GM18507 (cell line): ENCODE results near the gene CNNM4.
A peak's percentile ranks its signal among the peaks of the same experiment; 100 is the strongest.
"Not testable (repeated sequence)": the region's sequence is repeated elsewhere in the genome, so short reads cannot be mapped to it uniquely, and the experiment has no call there.

Experiments
- DNase-seq: peaks from one replicate; pipeline ENCODE4 v3.0.0; 2011; ENCODE audit warnings: low read depth; ENCODE audit not compliant: insufficient read length; ENCODE audit errors: extremely low spot score
- FAIRE-seq: peaks from 2 replicates; lab custom pipeline; 2011; peaks lifted over from hg19 to GRCh38; lab: Jason Lieb, UNC

Gene CNNM4

GRCh38 chr2:96783388-96783787, 22.7 kb downstream of the CNNM4 start:
- DNase-seq (no peak), FAIRE-seq (no peak)

- DNase-seq (no peak), FAIRE-seq (no peak)
Observed at GRCh38 chr2:96787411-96787810, 26.7 kb downstream of the CNNM4 start.

- DNase-seq (no peak), FAIRE-seq (no peak)
Observed at GRCh38 chr2:96788442-96789244, 27.9 kb downstream of the CNNM4 start.

GRCh38 chr2:96789245-96789617, 28.5 kb downstream of the CNNM4 start:
- DNase-seq (no peak), FAIRE-seq (no peak)

GRCh38 chr2:96792772-96793749, 32.4 kb downstream of the CNNM4 start:
- no peak for FAIRE-seq
- DNase-seq = no peak

GRCh38 chr2:96795076-96795475, 34.4 kb downstream of the CNNM4 start:
- FAIRE-seq = no peak

GRCh38 chr2:96796497-96796896, 35.8 kb downstream of the CNNM4 start:
- not testable (repeated sequence) for DNase-seq, FAIRE-seq

More at GRCh38 chr2:96795076-96795475, 34.4 kb downstream of the CNNM4 start:
- no peak for DNase-seq

- FAIRE-seq = no peak
Observed at GRCh38 chr2:96797066-96797625, 36.4 kb downstream of the CNNM4 start.

GRCh38 chr2:96798733-96799622, 38.3 kb downstream of the CNNM4 start:
- DNase-seq (no peak), FAIRE-seq (no peak)

More at GRCh38 chr2:96797066-96797625, 36.4 kb downstream of the CNNM4 start:
- DNase-seq = no peak

GRCh38 chr2:96799623-96799935, 38.9 kb downstream of the CNNM4 start:
- no peak for DNase-seq
- FAIRE-seq = no peak

- FAIRE-seq = no peak
- no peak for DNase-seq
Observed at GRCh38 chr2:96800061-96801004, 39.6 kb downstream of the CNNM4 start.

- peak; percentile 90 for FAIRE-seq
- DNase-seq = peak; percentile 75
Observed at GRCh38 chr2:96801005-96801785, 40.5 kb downstream of the CNNM4 start.

- DNase-seq (peak; percentile 36), FAIRE-seq (peak; percentile 82)
Observed at GRCh38 chr2:96801786-96802595, 41.3 kb downstream of the CNNM4 start.

GRCh38 chr2:96802721-96803120, 42.0 kb downstream of the CNNM4 start:
- FAIRE-seq (no peak), DNase-seq (no peak)

GRCh38 chr2:96804986-96805385, 44.3 kb downstream of the CNNM4 start:
- FAIRE-seq = no peak

GRCh38 chr2:96805946-96806345, 45.2 kb downstream of the CNNM4 start:
- DNase-seq, FAIRE-seq: not testable (repeated sequence)

More at GRCh38 chr2:96804986-96805385, 44.3 kb downstream of the CNNM4 start:
- DNase-seq = no peak
